Suprapubic skin (tissue), 4 donors: ENCODE data around the gene PDGFC. TPM values are rescaled to one million over a fixed set of nuclear protein-coding genes. Genes with fewer than 3 reads are reported as not detected.
A peak's percentile ranks its signal among the peaks of the same experiment; 100 is the strongest.

Experiments
- DNase-seq, 2 donors: peaks; one replicate each; pipeline ENCODE4 v3.0.0-alpha.2; 2019; ENCODE audit warnings: low spot score in 2 of 2
- H3K27ac ChIP-seq: fragments of 200-600 bp; sonication (generic); one replicate; pipeline ENCODE4 v1.5.1; 2019
- H3K27me3 ChIP-seq: fragments of 200-600 bp; sonication (generic); one replicate; pipeline ENCODE4 v1.5.1; 2019
- H3K36me3 ChIP-seq: fragments of 200-600 bp; sonication (generic); one replicate; pipeline ENCODE4 v1.5.1; 2019
- H3K4me1 ChIP-seq: fragments of 200-600 bp; sonication (generic); one replicate; pipeline ENCODE4 v1.5.1; 2019
- H3K4me3 ChIP-seq: fragments of 200-600 bp; sonication (generic); one replicate; pipeline ENCODE4 v1.5.1; 2019; ENCODE audit warnings: mild to moderate bottlenecking
- H3K9me3 ChIP-seq: fragments of 200-600 bp; sonication (generic); one replicate; pipeline ENCODE4 v1.5.1; 2019
- CTCF ChIP-seq, 2 donors: fragments of 200-600 bp in 1 of 2; fragments of 450-650 bp in 1 of 2; sonication (generic) in 1 of 2; IDR thresholded peaks; one replicate each; pipeline ENCODE4 v1.5.1; 2016 to 2019; ENCODE audit warnings: antibody characterized with exemption in 2 of 2, mild to moderate bottlenecking in 1 of 2, moderate library complexity in 1 of 2
- EP300 ChIP-seq: sonication (generic); formaldehyde crosslinking; IDR thresholded peaks from one replicate; pipeline ENCODE4 v1.6.1; 2017; ENCODE audit warnings: antibody characterized with exemption
- POLR2A ChIP-seq, 2 donors: fragments of 450-650 bp; IDR thresholded peaks; one replicate each; pipeline ENCODE4 v1.6.1; 2017; ENCODE audit warnings: antibody characterized with exemption in 2 of 2, mild to moderate bottlenecking in 2 of 2, moderate library complexity in 2 of 2
- POLR2AphosphoS5 ChIP-seq, 3 donors: sonication (generic); formaldehyde crosslinking; IDR thresholded peaks; one replicate each; pipeline ENCODE4 v1.6.1; 2017; ENCODE audit warnings: antibody characterized with exemption in 3 of 3
- WGBS: methylation state at CpG from one replicate; pipeline ENCODE4 v1.1.5; 2018; 5-methylcytosine and 5-hydroxymethylcytosine counted together
- total RNA-seq, 4 donors: library from RNA; depleted of rRNA; stranded (reverse); fragments of >200 nt; gene quantifications; one replicate each; pipeline ENCODE4 v1.1.0, GENCODE V29; 2016

PDGFC gene
- total RNA-seq, 4 donors from 2014 or later: 12.0 to 26.4 (median 22.4) TPM

- H3K27me3 ChIP-seq: no peaks in the 10 kb centered on the region
- DNase-seq: no peak
- H3K4me3 ChIP-seq: no peak overlapping the region
- no peak overlapping the region for H3K27ac ChIP-seq
- no peak for TF ChIP-seq EP300
- no peak for TF ChIP-seq POLR2AphosphoS5 (IDR thresholded peaks at IDR 0.05)
- no peak for TF ChIP-seq CTCF (IDR thresholded peaks at IDR 0.05)
- no peak for TF ChIP-seq POLR2A (IDR thresholded peaks at IDR 0.05)
- H3K36me3 ChIP-seq: no peaks in the 10 kb centered on the region
- no peaks in the 10 kb centered on the region for H3K9me3 ChIP-seq
- H3K4me1 ChIP-seq: peaks cover 11% of the 10 kb centered on the region
- 90% methylated on average over 1 of the region's 1 CpG for WGBS
These were observed 77.4 kb downstream of the PDGFC start for GRCh38 chr4:156894234-156894633.

- no peaks in the 10 kb centered on the region for H3K9me3 ChIP-seq
- no peaks in the 10 kb centered on the region for H3K27me3 ChIP-seq
- WGBS: 68% methylated on average over 2 of the region's 2 CpGs
- no peaks in the 10 kb centered on the region for H3K36me3 ChIP-seq
- no peak overlapping the region for H3K27ac ChIP-seq
- TF ChIP-seq POLR2A (IDR thresholded peaks at IDR 0.05): no peak
- DNase-seq: no peak
- no peak overlapping the region for H3K4me3 ChIP-seq
- H3K4me1 ChIP-seq: peaks cover 11% of the 10 kb centered on the region
These were observed 78.8 kb downstream of the PDGFC start for GRCh38 chr4:156892805-156893204.

- no peaks in the 10 kb centered on the region for H3K9me3 ChIP-seq
- peak in 1 of 2 donors; percentile 65 for DNase-seq
- H3K4me3 ChIP-seq: no peak overlapping the region
- TF ChIP-seq POLR2AphosphoS5 (IDR thresholded peaks at IDR 0.05) (no peak), EP300 (no peak), POLR2A (IDR thresholded peaks at IDR 0.05) (no peak), CTCF (IDR thresholded peaks at IDR 0.05) (no peak)
- H3K27me3 ChIP-seq: no peaks in the 10 kb centered on the region
- H3K36me3 ChIP-seq: no peaks in the 10 kb centered on the region
- H3K4me1 ChIP-seq: peaks cover 11% of the 10 kb centered on the region
- peak overlapping the region; percentile 6 for H3K27ac ChIP-seq
- 53% methylated on average over 8 of the region's 8 CpGs for WGBS
These were observed 81.7 kb downstream of the PDGFC start for GRCh38 chr4:156889616-156890594.

- TF ChIP-seq POLR2AphosphoS5 (IDR thresholded peaks at IDR 0.05): no peak
- no peak for TF ChIP-seq CTCF (IDR thresholded peaks at IDR 0.05)
- no peak for TF ChIP-seq EP300
- no peak for TF ChIP-seq POLR2A (IDR thresholded peaks at IDR 0.05)
- Histone ChIP-seq H3K27me3 (no peaks in the 10 kb centered on the region), H3K27ac (no peak overlapping the region), H3K4me3 (no peak overlapping the region), H3K36me3 (no peaks in the 10 kb centered on the region), H3K4me1 (peaks cover 11% of the 10 kb centered on the region), H3K9me3 (no peaks in the 10 kb centered on the region)
- 75% methylated on average over 3 of the region's 3 CpGs for WGBS
- DNase-seq: no peak
These were observed 82.8 kb downstream of the PDGFC start for GRCh38 chr4:156888762-156889161.

- H3K27me3 ChIP-seq: no peaks in the 10 kb centered on the region
- H3K36me3 ChIP-seq: no peaks in the 10 kb centered on the region
- DNase-seq: no peak
- H3K4me1 ChIP-seq: peaks cover 7% of the 10 kb centered on the region
- TF ChIP-seq POLR2AphosphoS5 (IDR thresholded peaks at IDR 0.05): no peak
- no peak for TF ChIP-seq CTCF (IDR thresholded peaks at IDR 0.05)
- no peak for TF ChIP-seq POLR2A (IDR thresholded peaks at IDR 0.05)
- TF ChIP-seq EP300: no peak
- no peak overlapping the region for H3K4me3 ChIP-seq
- H3K27ac ChIP-seq: no peak overlapping the region
- 86% methylated on average over 2 of the region's 2 CpGs for WGBS
- no peaks in the 10 kb centered on the region for H3K9me3 ChIP-seq
These were observed 85.1 kb downstream of the PDGFC start for GRCh38 chr4:156886481-156886880.
